K562 (cell line): ENCODE measurements around the gene ARHGAP42.

Source experiments
- BHLHE40 ChIP-seq: IDR thresholded peaks from 2 replicates; pipeline ENCODE4 v1.6.1; 2011; ENCODE audit warnings: low read length, improper control_type of control experiment
- FOSL1 ChIP-seq: fragments of 200-800 bp; sonication (Bioruptor generic); conservative IDR thresholded peaks from 2 replicates; pipeline ENCODE4 v1.6.1; 2016; ENCODE audit warnings: missing genetic modification characterization, missing compliant biosample characterization
- HNRNPK ChIP-seq: fragments of 200-400 bp; formaldehyde crosslinking; IDR thresholded peaks from one replicate; pipeline ENCODE4 v1.6.1; 2018; ENCODE audit warnings: mild to moderate bottlenecking, low read depth, low read length; ENCODE audit not compliant: poor library complexity, severe bottlenecking
- TF ChIP-seq, protein P1 (sequence below): fragments of 450-650 bp; formaldehyde crosslinking; IDR thresholded peaks from 2 replicates; pipeline ENCODE4 v1.4.0; 2020; ENCODE audit warnings: mild to moderate bottlenecking, mixed read lengths

DNA sequence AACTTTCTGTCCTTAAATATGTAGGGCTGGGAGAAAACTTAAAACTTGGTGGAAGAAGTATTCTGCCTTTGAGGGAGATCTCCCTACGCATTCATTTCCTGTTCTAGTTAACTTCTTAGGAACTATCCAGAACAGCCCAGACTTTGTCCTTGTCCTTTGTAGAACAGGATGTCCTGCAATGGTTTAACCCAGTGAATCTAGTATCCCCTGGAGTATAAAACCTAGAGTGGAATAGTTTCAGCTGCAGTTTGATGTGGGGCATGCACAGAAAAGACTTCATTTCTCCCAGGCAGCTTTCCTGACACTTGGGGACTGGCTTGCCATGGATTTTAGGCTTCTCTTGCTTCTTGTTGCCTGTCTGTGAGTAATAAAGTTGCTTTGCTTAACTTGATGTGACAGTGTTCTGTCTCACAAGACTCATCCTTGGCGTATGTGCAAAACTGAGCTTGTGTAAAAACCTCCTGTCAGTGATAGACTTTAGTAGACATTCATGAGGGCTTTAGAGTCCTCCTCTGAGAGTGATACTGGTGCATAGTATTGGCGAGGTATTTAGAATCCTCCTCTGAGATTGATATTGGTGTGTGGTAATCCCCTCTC is 28.2 kb downstream of the ARHGAP42 start:
- TF ChIP-seq, protein P1, sequence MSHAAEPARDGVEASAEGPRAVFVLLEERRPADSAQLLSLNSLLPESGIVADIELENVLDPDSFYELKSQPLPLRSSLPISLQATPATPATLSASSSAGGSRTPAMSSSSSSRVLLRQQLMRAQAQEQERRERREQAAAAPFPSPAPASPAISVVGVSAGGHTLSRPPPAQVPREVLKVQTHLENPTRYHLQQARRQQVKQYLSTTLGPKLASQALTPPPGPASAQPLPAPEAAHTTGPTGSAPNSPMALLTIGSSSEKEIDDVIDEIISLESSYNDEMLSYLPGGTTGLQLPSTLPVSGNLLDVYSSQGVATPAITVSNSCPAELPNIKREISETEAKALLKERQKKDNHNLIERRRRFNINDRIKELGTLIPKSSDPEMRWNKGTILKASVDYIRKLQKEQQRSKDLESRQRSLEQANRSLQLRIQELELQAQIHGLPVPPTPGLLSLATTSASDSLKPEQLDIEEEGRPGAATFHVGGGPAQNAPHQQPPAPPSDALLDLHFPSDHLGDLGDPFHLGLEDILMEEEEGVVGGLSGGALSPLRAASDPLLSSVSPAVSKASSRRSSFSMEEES (CRISPR knock-in tag), result no peak
- TF ChIP-seq BHLHE40, result no peak
- TF ChIP-seq FOSL1, result no peak
- TF ChIP-seq HNRNPK, result no peak
